Measurements from ENCODE around the gene ARL14EPL.

The ARL14EPL gene

DNA sequence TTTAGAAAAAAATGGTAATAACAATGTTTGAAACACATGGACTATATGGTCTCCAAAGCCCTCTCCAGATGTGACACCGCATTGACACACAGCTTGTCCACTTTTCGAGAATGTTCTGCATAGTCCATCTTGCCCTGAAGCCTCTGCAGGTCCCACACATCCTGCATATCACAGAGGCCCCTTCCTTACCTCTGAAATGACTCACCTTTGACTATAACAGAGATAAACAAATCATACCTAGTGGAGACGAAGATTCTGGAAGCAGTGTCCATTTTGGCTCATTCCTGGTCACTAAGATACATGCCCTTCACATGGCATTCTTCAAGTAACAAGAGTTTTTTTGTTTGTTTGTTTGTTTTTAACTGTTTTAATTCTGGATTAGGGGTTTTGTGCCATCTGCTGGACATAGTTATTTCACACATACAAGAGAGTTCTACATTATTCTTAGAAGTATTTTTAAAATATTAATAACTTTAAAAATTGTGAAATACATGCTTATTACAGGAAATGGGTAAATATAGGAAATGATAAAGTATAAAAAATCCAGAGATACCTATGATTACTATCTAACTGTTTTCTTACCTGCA lies 5.1 kb downstream of the ARL14EPL start:
- TF ChIP-seq, protein P1, sequence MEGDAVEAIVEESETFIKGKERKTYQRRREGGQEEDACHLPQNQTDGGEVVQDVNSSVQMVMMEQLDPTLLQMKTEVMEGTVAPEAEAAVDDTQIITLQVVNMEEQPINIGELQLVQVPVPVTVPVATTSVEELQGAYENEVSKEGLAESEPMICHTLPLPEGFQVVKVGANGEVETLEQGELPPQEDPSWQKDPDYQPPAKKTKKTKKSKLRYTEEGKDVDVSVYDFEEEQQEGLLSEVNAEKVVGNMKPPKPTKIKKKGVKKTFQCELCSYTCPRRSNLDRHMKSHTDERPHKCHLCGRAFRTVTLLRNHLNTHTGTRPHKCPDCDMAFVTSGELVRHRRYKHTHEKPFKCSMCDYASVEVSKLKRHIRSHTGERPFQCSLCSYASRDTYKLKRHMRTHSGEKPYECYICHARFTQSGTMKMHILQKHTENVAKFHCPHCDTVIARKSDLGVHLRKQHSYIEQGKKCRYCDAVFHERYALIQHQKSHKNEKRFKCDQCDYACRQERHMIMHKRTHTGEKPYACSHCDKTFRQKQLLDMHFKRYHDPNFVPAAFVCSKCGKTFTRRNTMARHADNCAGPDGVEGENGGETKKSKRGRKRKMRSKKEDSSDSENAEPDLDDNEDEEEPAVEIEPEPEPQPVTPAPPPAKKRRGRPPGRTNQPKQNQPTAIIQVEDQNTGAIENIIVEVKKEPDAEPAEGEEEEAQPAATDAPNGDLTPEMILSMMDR (IDR thresholded peaks at IDR 0.05) = no peak
- intact Hi-C loops (cut with DNase I; ENCODE audit: low total_unique reads) = no loop called here
- H3K9me3 ChIP-seq = no peaks in the 10 kb centered on the region
- H3K27ac ChIP-seq = no peak overlapping the region
- no peak overlapping the region for H3K4me3 ChIP-seq
- H3K27me3 ChIP-seq = no peaks in the 10 kb centered on the region
- no peaks in the 10 kb centered on the region for H3K4me1 ChIP-seq
- no peak for DNase-seq
- H3K36me3 ChIP-seq = no peaks in the 10 kb centered on the region

DNA sequence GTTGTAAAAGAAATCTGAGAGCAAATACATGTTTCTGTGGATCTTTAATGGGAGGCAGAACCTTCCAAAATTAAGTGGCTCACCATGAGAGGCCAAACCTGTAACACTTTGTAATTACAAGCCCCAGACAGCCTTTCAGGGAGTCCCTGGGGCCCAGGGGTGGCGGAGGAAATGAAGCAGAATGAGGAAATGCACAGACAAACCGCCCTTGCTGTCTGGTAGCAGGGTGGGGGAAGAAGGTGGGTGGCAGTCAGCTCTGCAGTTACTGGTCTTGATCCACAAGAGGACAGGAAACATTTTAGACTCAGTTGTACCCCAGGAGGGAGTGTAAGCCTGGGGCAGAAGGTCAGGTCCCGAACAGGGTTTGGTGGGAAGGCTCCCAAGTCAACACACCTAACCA lies 6.5 kb downstream of the ARL14EPL start:
- Histone ChIP-seq H3K4me1 (no peaks in the 10 kb centered on the region), H3K36me3 (no peaks in the 10 kb centered on the region), H3K27me3 (peaks cover 0 to 3% of the 10 kb centered on the region in 2 donors), H3K27ac (no peak overlapping the region), H3K4me3 (no peak overlapping the region), H3K9me3 (no peaks in the 10 kb centered on the region)
- TF ChIP-seq, protein P1 (IDR thresholded peaks at IDR 0.05) = no peak
- intact Hi-C loops (cut with DNase I; ENCODE audit: low total_unique reads) = no loop called here
- DNase-seq = no peak

DNA sequence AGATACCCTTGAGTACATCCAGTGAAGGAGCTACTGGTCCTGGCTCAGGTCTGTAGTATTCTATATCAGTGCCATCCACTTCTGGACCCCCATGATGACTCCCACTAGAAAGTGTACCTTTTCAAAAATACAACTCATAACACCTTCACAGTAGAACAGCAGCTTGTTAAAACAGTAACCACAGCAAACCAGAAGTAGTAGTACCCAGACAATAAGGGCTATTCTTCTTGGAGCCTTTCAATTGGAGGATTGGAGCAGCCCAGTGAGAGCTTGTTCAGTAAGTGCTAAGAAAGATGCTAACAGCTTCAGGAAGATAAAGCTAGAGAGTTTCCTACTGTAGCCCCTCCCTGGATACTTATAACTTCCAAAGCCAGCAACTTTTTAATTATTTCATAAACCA lies 10.1 kb downstream of the ARL14EPL start:
- TF ChIP-seq, protein P1 (IDR thresholded peaks at IDR 0.05) = no peak

DNA sequence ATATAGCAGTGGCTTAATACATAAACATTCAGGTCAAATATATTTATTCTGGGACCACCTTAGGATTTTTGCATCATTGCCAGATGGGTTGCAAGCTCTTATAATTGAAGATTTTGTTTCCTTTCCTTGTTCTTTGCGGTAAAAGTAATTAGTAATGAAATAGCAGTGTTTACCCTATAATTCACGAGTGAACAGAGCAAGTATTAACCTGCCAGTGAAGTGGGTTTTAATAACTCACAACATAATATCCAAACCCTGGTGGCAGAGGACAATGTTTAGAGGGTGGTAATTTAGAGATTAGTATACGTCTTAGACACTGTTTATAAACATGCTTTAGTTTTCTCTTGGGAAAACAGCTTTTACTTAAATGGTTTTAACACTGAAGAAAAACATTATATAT lies 11.8 kb downstream of the ARL14EPL start:
- H3K4me3 ChIP-seq = no peak overlapping the region
- H3K4me1 ChIP-seq = no peaks in the 10 kb centered on the region
- no peak overlapping the region for H3K27ac ChIP-seq
- no peaks in the 10 kb centered on the region for H3K9me3 ChIP-seq
- intact Hi-C loops (cut with DNase I; ENCODE audit: low total_unique reads) = no loop called here
- no peaks in the 10 kb centered on the region for H3K36me3 ChIP-seq
- TF ChIP-seq, protein P1 (IDR thresholded peaks at IDR 0.05) = no peak
- peaks cover 0 to 3% of the 10 kb centered on the region in 2 donors for H3K27me3 ChIP-seq
- no peak for DNase-seq

More for the DNA sequence above, 10.1 kb downstream of the ARL14EPL start:
- no peaks in the 10 kb centered on the region for H3K4me1 ChIP-seq
- H3K9me3 ChIP-seq = no peaks in the 10 kb centered on the region
- no peak overlapping the region for H3K27ac ChIP-seq
- no peak for DNase-seq
- peaks cover 0 to 3% of the 10 kb centered on the region in 2 donors for H3K27me3 ChIP-seq
- intact Hi-C loops (cut with DNase I; ENCODE audit: low total_unique reads) = no loop called here
- H3K36me3 ChIP-seq = no peaks in the 10 kb centered on the region
- H3K4me3 ChIP-seq = no peak overlapping the region

DNA sequence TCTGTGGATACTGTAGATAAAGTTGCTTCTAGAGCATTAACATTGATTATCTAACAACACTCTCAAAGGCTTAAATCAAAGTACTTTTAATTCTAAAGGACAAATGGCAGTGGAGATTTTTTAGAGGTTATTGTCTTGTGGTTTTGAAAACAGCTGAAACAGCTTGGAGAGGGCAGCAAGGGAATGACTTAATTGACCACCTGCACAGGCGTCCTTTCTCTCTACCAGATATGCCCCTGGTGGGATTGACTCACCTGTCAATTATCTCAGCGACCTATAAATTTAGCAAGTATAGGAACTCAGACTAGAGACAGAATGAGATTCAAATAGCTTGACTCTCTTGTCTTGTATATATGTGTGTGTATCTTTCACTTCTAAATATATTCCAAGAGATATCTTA lies 13.5 kb downstream of the ARL14EPL start:
- no peaks in the 10 kb centered on the region for H3K9me3 ChIP-seq
- no peak for DNase-seq
- no peak overlapping the region for H3K27ac ChIP-seq
- TF ChIP-seq, protein P1 (IDR thresholded peaks at IDR 0.05) = no peak
- H3K4me3 ChIP-seq = no peak overlapping the region
- no peaks in the 10 kb centered on the region for H3K4me1 ChIP-seq
- intact Hi-C loops (cut with DNase I; ENCODE audit: low total_unique reads) = no loop called here
- no peaks in the 10 kb centered on the region for H3K36me3 ChIP-seq
- peaks cover 0 to 3% of the 10 kb centered on the region in 2 donors for H3K27me3 ChIP-seq

DNA sequence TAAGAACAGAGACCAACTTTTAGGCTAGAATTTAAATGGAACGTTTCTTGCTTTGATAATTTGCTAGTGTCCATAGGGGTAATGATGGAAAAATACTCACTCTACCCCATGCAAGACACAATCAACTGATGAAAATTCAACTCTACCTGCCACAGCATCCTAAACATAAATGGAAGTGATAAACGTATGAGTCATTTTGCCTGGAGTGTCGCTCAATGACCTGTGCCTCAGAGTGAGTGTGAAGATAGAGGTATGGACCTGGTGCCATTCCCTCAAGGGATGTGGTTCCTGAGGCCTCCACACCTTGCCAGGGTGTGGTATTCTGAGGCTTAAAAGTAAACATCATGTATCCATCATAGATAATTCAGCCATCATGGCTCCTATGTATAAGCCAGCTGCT lies 14.0 kb downstream of the ARL14EPL start:
- DNase-seq = no peak
- Histone ChIP-seq H3K36me3 (no peaks in the 10 kb centered on the region), H3K27ac (no peak overlapping the region), H3K27me3 (peaks cover 0 to 3% of the 10 kb centered on the region in 2 donors), H3K4me3 (no peak overlapping the region), H3K9me3 (no peaks in the 10 kb centered on the region), H3K4me1 (no peaks in the 10 kb centered on the region)
- intact Hi-C loops (cut with DNase I; ENCODE audit: low total_unique reads) = no loop called here
- TF ChIP-seq, protein P1 (IDR thresholded peaks at IDR 0.05) = no peak
